GM18502 (cell line): ENCODE measurements around the gene BAIAP2.
A peak's percentile ranks its signal among the peaks of the same experiment; 100 is the strongest.

Experiments
- ATAC-seq: cut with Tn5 transposase; IDR thresholded peaks from one replicate; pipeline ENCODE4 v1.9.1; 2021; ENCODE audit warnings: mild to moderate bottlenecking; ENCODE audit not compliant: unreplicated experiment, poor library complexity

The BAIAP2 gene, protein sequence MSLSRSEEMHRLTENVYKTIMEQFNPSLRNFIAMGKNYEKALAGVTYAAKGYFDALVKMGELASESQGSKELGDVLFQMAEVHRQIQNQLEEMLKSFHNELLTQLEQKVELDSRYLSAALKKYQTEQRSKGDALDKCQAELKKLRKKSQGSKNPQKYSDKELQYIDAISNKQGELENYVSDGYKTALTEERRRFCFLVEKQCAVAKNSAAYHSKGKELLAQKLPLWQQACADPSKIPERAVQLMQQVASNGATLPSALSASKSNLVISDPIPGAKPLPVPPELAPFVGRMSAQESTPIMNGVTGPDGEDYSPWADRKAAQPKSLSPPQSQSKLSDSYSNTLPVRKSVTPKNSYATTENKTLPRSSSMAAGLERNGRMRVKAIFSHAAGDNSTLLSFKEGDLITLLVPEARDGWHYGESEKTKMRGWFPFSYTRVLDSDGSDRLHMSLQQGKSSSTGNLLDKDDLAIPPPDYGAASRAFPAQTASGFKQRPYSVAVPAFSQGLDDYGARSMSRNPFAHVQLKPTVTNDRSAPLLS

DNA sequence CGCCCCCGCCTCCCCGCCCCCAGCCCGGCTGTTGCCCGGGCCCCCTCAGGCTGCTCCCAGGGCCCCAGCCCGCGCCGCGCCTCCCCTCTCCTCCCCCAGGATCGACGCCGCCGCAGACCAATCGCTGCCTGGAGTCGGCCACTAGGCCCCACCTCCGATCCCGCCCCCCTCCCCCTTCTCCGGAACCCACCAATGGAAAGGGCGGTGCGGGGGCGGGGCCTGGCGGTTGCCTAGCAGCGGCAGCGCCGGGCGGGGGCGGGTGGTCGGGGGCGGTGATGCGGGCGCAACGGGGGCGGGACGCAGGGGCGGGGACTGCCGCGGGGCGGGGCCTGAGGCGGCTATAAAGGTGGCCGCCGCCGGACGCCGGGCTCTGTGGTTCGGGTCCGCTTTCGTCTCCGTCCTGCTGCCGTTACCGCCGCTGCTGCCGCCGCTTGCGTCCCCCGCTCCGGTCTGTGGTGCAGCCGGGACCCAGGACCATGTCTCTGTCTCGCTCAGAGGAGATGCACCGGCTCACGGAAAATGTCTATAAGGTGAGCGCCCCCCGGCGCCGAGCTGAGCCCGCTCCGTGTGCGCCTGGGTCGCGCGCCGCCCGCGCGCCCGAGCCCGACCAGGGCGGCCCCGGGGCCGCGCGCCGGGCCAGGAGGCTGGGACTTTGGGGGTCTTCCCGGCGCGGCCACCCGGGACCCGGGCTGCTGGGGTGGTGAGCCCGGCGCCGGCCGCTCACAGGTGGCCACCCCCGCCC, at the start of gene BAIAP2:
TSS of gene BAIAP2 (plus strand) at position 373 of the 742 bp plus-strand sequence. CDS start at position 477, 104 bp downstream.
- ATAC-seq: peak; percentile 69

DNA sequence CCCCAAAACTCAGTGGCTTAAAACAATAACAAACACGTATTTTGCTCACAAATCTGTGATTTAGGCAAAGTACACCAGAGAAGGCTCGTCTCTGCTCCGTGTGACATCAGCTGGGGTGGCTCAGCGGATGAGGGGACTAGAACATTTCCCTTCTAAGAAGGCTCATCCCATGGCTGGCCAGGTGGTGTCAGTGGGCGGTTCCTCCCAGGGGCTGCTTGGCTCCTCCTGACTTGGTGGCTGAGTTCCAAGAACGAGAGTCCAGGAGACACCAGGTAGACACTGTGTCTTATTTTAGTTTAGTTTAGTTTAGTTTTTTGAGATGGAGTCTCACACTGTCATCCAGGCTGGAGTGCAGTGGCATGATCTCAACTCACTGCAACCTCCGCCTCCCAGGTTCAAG, 48.9 kb upstream of the BAIAP2 start:
- ATAC-seq: no peak

DNA sequence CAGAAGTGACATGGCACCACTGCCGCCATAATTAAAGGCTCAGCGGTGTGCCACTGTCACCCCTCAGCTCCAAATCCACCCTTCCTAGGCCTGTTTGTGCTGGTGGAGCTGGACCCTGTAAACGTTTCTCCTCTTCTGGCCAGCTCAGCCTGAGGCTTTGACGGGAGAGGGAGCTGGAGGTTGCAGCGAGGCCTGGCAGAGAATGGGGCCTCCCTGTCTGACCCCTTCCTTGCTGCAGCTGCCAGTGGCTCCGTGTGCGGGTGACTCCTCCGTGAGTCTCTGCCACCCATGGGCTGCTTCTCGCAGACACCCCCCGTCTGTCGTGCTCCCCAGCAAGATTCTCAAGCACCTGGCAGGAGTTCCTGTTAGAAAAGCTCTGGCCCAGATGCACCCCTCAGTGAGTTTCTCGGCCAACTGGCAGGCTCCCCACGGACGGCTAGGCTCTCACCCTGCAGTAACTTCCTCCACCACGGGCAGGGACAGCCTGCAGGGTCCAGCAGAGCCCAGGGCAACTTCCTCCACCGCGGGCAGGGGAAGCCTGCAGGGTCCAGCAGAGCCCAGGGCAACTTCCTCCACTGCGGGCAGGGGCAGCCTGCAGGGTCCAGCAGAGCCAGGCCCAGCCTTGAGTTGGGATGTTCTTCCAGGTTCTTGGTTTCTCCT, 48.0 kb upstream of the BAIAP2 start:
- ATAC-seq: no peak

DNA sequence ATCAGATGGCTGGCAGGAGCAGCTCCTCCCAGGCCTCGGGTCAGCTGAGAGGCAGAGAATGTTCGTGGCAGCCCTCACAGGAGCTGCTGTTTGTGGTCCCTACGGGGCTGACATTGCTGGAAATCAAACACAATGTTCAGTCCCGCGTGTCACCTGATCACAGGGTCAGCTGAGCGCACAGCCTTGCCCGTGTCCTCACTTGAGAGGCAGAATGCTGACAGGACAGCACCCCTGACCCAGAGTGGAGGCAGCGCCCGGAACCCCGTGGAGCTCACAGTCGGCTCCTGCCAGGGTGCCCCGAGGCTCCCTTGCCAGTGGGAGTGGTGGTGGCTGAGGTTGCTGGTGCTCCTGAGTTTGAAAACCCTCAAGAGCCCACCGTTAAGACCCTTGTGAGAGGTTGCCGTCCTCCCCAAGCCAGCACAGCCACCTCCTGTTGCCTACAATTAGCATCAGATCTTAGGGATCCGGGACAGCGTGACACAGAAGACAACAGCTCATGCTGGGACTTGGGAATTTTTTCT, 47.0 kb upstream of the BAIAP2 start:
- ATAC-seq: no peak

DNA sequence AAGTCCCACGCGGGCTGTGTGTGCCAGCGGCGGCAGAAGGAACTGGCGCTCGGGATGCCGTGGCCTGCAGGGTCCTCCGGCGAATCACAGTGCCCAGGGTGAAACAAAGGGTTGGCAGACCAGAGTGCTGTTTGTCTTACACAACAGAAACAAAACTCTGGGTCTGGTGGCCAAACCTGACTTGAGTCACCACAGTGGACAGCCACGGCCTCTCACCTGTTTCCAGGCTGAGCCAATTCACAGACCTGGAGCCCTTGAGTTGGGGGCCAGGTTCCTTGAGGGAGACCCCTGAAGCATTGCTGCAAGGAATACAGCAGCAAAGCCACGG, 45.4 kb upstream of the BAIAP2 start:
- no peak for ATAC-seq

DNA sequence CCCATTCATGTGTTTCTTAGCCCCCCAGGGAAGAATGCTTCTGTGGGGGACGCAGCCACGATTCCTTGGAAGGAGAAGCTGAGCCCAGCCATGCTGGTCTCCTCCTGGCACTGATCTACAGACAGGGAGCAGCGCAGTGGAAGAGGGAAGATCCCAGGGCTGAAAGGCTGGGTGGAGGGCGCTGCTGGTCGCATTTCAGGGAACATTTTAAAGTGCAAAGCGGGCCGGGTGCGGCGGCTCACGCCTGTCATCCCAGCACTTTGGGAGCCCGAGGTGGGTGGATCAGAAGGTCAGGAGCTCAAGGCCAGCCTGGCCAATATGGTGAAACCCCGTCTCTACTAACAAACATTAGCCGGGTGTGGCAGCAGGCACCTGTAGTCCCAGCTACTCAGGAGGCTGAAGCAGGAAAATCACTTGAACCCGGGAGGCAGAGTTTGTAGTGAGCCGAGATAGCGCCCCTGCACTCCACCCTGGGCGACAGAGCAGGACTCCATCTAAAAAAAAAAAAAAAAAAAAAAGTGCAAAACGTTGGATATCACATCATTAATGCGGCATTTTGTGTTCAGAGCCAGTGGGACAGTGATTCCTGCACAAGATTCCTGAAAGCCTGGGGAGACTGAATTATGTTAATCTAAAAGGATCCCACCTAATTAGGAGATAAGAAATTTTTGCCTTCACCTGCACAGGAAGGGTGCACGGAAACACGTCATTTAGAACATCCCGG, 43.9 kb upstream of the BAIAP2 start:
- no peak for ATAC-seq

DNA sequence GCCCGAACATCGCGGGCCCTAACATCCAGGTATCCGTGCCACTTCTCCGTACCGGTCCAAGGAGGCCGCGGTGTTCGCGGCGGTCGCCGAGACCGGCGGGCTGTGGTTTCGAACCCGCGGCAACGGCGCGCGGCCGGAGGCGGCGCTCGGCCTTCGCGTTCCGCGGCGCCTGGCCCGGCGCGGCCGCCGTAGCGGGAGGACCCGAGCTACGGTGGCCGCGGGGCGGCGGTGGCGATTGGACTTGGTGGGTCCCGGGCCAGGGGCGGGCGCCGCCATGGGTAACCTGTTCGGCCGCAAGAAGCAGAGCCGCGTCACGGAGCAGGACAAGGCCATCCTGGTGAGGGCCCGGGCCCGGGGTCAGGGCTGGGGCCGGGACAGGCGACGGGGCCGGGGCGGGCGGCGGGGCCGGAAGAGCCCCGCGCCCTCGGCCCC, 43.3 kb upstream of the BAIAP2 start, which contains the start of gene CHMP6:
TSS of gene CHMP6 (plus strand) at position 197 of the 432 bp plus-strand sequence. CDS start at position 275, 78 bp downstream.
- peak; percentile 67 for ATAC-seq

DNA sequence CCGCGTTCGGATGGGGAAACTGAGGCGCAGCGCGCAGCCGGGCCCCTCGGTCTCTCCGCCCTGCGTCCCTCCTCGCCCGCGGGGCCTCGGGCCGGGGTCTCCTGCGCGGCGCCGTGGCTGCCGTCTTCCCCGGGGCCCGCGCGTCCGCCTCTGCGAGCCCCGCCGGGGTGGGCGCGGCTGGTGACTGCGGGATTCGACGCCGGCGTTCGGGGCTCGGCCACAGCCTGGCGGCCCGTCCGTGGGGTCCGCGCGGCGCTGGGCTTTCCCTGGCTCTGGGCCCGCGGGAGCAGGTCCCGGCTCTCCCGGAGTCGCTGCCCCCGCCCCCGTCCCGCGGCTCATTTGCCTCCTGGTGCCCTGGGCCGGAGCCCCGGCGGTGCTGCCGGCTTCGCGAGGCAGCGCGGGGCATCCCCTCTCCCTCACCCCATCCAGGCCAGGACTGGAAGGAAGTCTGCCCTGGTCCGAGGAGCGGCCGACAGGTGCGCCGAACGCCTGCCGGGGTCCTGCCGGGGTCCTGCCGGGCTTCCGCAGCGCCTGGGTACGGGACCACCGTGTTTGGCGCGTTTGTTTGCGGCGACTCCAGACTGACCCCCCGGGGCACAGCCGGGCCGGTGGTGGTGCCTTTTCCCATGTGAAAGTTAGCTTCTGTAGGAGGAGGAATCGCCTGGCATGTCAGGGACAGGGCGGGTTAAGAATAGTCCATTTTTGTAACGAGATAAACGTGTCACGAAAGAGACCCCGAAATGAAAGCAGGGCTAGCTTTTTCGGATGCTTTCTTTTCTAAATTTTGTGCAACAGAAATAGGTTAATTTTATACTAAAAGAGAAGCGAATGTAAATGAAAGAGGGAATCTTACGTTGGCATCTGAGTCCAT, 42.6 kb upstream of the BAIAP2 start:
- peak; percentile 32 for ATAC-seq

DNA sequence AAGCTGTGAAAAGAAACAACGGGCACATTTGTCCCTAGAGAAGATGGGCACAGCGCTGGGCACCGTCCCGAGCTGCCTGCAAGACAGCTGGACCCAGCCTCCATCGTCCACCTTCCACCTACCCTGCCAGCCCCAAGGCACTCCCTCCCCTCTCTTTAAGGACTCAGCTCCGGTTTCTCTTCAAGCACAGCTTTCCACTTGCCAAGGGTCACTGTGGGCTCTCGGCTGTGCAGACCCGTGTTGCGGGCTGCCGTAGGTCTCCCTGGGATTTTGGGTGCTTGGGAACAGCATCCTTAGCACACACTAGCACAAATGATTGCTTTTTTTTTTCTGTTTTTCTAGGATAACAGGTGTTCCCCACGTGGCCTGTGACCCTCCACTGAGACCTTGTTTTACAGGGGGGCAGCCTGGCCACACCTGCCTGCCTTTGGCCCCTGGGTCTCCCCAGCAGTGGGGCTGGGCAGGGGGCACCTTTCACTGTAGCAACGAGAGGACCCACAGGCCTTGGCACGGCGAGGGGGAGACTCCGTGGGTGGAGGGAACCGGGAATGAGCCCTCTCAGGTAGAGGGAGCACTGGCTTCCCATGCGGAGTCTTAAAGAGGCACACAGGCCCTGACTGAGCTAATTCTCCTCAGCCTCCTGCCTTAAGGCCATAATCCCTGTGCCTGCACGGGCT, 41.9 kb upstream of the BAIAP2 start:
- ATAC-seq: no peak

DNA sequence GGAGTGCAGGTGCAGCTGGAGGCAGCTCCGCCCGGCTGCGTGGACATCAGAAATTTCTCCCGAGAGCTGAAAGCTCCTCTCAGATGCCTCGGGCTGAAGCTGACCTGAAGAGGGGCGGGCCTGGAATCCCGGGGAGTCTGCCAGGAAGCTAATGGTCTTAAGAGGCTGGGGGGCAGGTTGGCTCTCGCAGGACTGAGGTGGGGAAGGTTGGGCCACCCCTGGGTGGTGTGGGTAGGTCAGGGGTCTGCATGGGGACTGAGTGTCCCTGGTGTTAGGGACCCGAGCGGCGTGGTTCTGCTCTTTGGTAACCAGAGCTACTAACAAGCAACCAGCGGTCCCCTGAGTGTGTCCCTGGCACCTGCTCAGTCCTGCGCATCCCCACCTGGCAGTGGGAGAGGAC, 39.8 kb upstream of the BAIAP2 start:
- ATAC-seq: no peak

DNA sequence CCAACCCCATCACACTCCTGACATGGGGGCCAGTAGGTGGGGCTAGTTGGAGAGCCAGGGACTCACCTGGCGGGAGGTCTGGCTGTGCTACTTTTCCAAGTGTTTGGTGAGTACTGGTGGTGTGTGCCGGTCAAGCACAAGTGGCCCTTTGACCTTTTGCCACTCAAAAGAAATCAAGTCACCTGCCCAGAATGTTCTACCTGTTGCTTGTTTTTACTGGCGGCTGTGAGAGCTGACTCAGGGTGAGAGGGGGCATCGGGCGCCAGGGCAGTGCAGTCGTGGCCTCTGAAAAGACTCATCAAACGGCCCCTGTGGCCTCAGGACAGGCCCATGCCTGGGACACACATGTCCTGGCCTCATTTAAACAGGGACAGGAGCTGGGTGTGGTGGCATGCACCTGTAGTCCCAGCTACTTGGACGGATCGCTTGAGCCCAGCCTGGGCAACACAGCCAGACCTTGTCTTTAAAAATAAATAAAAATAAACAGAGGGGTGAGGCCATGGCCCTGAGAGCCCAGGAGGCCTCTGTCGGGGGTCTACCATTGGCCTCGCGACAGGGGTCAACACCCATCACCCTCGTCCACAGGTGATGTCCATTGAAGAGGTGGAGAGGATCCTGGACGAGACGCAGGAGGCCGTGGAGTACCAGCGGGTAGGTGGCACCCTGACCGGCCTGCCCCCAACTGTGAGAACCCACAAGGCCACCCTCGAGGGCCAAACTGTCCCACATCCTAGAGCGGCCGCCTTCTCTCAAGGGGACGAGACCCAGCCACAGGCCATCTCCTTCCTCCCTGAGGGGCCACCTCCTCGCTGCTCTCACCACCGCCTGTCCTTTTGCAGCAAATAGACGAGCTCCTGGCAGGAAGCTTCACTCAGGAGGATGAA, 38.3 kb upstream of the BAIAP2 start:
- no peak for ATAC-seq

DNA sequence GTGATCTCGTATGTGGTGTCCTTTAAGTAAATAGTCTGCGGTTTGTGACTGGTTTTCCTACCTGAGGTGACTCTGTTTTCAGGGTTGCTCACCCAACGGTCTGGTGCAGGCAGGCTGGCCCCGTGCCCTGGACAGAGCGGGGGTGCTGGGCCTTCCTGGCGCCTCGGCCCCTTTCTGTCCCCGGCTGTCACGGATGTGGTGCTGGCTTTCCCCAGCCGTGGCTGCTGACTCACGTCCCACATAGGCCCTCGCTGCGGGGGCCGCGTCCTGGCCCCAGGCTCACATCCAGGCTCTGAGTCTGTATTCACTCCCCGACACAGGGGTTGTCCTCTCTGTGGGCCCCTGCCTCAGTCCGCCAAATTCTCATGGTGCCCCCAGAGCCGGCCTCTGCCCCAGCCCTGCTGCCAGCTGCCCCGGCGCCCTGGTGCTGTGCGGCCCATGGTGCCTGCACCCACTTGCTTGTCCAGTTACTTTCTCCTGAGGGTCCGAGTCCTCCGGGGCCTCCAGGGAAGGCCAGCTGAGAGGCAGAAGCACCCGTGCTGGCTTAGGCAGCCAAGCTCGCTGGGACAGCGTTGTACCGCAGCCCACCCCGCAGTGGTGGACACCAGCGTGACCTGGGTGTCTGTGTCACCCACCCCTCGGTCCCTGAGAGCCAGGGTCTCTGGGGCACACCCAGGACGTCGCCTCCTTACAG, 37.4 kb upstream of the BAIAP2 start:
- ATAC-seq: no peak

DNA sequence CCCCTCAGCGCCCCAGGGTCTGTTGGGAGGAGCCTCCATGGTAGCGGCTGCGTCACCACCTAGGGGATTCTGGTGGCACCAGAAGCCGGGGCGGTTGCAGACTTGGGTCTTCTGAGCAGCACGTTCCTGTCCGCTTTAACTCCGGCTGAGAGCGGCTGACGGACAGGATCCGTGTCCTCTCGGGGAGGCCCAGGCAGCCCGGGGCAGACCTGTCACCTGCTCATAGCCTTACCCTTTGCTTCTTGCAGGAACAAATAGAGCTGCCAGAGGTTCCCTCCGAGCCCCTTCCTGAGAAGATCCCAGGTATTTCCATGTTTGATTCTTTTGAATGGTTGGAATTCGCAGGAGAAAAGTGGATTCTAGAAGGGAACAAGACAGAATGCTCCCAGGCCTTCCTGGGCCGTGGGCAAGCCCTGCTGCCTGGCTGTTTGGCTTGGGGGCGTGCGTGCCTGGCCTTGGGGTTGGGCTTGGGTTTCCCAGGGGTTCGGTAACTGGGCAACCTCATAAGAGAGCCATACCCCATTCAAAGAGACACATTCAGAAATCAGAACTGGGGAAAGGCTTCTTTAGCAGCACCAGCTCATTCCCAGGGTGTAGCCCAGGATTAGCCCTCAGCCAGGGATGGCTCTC, 36.7 kb upstream of the BAIAP2 start:
- no peak for ATAC-seq

DNA sequence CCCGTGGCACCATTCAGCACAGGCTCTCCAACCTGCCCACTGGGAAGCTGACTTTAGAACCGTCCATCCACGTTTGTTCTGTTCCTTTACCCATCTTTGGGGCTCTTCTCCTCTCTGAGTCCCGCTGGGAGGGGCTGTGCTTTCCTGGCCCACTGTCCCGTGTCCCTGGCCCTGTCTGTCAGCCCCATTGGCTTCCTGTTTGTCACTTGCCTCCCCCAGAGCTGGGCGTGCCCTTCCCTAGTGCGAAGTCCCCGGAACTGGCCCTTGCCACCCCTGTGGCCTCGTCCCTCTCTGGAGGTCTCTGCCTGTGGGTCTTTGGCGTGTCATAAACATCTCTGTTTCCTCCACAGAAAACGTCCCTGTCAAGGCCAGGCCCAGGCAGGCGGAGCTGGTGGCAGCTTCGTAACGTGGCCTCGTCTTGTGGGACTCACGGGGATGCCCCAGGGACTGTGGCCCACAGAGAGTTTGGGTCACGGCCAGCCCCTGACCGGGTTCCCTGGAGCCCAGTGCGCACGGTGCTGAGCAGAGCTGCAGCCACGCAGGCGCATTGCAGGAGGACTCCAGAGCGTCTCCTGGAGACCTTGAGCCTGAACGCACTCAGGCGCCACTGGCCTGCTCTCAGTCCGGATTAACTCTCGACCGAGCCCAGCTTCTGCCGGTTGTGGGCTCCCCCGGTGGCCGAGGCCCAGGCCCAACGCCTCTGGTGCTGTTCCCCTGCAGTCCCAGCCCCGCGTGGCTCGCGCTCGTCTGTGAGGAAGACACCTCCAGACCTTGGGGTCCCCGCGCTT, 36.0 kb upstream of the BAIAP2 start:
- no peak for ATAC-seq

DNA sequence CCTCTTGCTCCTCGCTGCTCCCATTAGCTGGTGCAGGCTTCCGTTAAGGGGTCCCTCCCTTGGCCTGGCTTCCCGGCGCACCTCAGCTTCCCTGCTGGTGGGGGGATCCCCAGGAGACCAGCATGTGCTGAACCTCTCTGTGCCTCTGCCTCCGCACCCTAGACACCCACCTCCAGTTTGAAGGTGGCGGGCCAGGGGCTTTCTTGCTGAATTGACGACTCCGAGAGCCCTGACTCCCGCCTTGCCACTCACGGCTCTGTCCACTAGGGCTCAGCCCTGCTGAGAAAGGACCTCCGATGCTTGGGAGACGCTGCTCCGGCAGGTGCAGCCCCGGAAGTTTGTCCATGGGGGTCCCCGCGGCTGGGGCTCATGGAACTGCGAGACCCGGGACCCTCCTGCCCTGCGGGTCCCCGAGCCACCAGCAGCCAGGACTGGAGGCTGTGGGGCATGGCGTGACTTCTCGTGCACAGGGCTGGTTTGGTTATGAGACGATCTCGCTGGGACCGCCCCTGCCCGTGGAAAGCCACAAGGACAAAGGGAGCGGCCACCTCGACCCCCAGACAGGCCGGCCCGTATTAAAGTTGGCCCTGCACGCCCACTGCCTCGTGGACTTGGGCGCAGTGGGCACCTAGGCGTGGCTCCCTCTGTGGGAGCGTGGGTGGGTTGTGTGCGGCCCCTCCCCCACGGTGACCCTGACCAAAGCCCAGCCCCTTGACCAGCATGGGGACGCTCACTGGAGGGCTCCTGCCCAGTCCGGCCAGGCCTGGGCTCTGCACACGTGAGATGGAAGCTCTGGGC, 35.2 kb upstream of the BAIAP2 start:
- no peak for ATAC-seq
